Activated naive CD4-positive, alpha-beta T cell treated with anti-CD3 and anti-CD28 coated beads, Interleukin-2, amount 50 U/mL, for 72 hours (primary cell): Measurements from ENCODE around the gene COX5B. TPM values are rescaled to one million over a fixed set of nuclear protein-coding genes. Genes with fewer than 3 reads are reported as not detected.

Experiments used
- ATAC-seq, 2 donors: fragments of 150-1000 bp; cut with Tn5 transposase; 2 replicates each; pipeline ENCODE4 v1.10.0; 2021; ENCODE audit warnings: mild to moderate bottlenecking in 2 of 2, moderate library complexity in 2 of 2
- DNase-seq, 2 donors: peaks; one replicate each; pipeline ENCODE4 v3.0.0; 2021 to 2022; ENCODE audit warnings: low spot score in 2 of 2
- H3K27ac Mint-ChIP-seq, 2 donors: one replicate each; pipeline ENCODE4 v1.8.0; 2022; ENCODE audit warnings: mild to moderate bottlenecking in 2 of 2, mixed read lengths in 2 of 2
- H3K36me3 Mint-ChIP-seq, 2 donors: one replicate each; pipeline ENCODE4 v1.8.0; 2022; ENCODE audit warnings: mixed read lengths in 2 of 2
- H3K9me3 Mint-ChIP-seq, 2 donors: one replicate each; pipeline ENCODE4 v1.8.0; 2022; ENCODE audit warnings: mixed read lengths in 2 of 2
- total RNA-seq, 2 donors: library from RNA; stranded (reverse); gene quantifications; one replicate each; pipeline ENCODE4 v1.2.3, GENCODE V29; 2022

Gene COX5B
- total RNA-seq, 2 donors from 2014 or later = 269 to 288 TPM

- H3K36me3 Mint-ChIP-seq = no peaks in the 10 kb centered on the region
- peak in 1 of 2 donors; percentile 42 for DNase-seq
- peak; percentile 86 to 93 for ATAC-seq
- H3K9me3 Mint-ChIP-seq = no peaks in the 10 kb centered on the region
- peak overlapping the region; percentile 40 to 79 for H3K27ac Mint-ChIP-seq
These were observed 42.4 kb downstream of the COX5B start for GRCh38 chr2:97688062-97688827.

- DNase-seq (no peak), ATAC-seq (no peak)
- no peaks in the 10 kb centered on the region for H3K36me3 Mint-ChIP-seq
- H3K9me3 Mint-ChIP-seq = no peaks in the 10 kb centered on the region
- no peak overlapping the region for H3K27ac Mint-ChIP-seq
These were observed 45.3 kb downstream of the COX5B start for GRCh38 chr2:97691166-97691565.

GRCh38 chr2:97693476-97693875 is 47.6 kb downstream of the COX5B start:
- no peak for DNase-seq
- no peak overlapping the region for H3K27ac Mint-ChIP-seq
- no peak for ATAC-seq
- H3K9me3 Mint-ChIP-seq = no peaks in the 10 kb centered on the region
- no peaks in the 10 kb centered on the region for H3K36me3 Mint-ChIP-seq

GRCh38 chr2:97695744-97696143 is 49.9 kb downstream of the COX5B start:
- ATAC-seq (no peak), DNase-seq (no peak)
- Mint-ChIP-seq H3K27ac (peak overlapping the region in 1 of 2 donors; percentile 5), H3K9me3 (no peaks in the 10 kb centered on the region), H3K36me3 (no peaks in the 10 kb centered on the region)

- peak overlapping the region in 1 of 2 donors; percentile 63 for H3K27ac Mint-ChIP-seq
- H3K36me3 Mint-ChIP-seq = no peaks in the 10 kb centered on the region
- peak; percentile 94 to 99 for ATAC-seq
These were observed 51.7 kb downstream of the COX5B start for GRCh38 chr2:97697252-97698235.

More at GRCh38 chr2:97697252-97698235, 51.7 kb downstream of the COX5B start:
- DNase-seq = peak; percentile 85 to 95
- no peaks in the 10 kb centered on the region for H3K9me3 Mint-ChIP-seq

Other genes starting within 250 kb of the COX5B start
- 10 to 100 TPM; 21.8 to 44.9 TPM for gene ANKRD36B, start 56.2 kb upstream of the COX5B start, total RNA-seq
- 100 to 1,000 TPM in 1 of 2 donors, 10 to 100 TPM in 1; 77.0 to 124 TPM for gene ACTR1B, start 18.0 kb downstream of the COX5B start, total RNA-seq
- gene C2orf92, start 23.7 kb downstream of the COX5B start, total RNA-seq = 10 to 100 TPM in 1 of 2 donors, 1 to 10 TPM in 1; 6.5 to 17.5 TPM
- gene ZAP70, start 67.5 kb downstream of the COX5B start, total RNA-seq = 100 to 1,000 TPM; 164 to 235 TPM